H1 (cell line): ENCODE results near the gene CD48. TPM values are rescaled to one million over a fixed set of nuclear protein-coding genes. Genes with fewer than 3 reads are reported as not detected.

ENCODE experiments used
- CBX8 ChIP-seq: fragments of 300-800, 300-1000 bp; sonication (generic); IDR thresholded peaks from 2 replicates; pipeline ENCODE4 v1.7.1; 2016; ENCODE audit warnings: low read depth, low read length, borderline replicate concordance
- SP1 ChIP-seq: IDR thresholded peaks from 2 replicates; pipeline ENCODE4 v1.6.1; 2011; ENCODE audit warnings: low read depth, low read length
- SUZ12 ChIP-seq: fragments of 200-600 bp; sonication (generic); IDR thresholded peaks from 2 replicates; pipeline ENCODE4 v1.6.1; 2012; ENCODE audit warnings: mild to moderate bottlenecking, inconsistent platforms, low read length, moderate library complexity, mixed read lengths
- polyA plus RNA-seq, 7 experiments: library from polyadenylated mRNA; depleted of rRNA in 3 of 7; stranded (reverse) in 5 of 7; unstranded in 2 of 7; fragments of >200 nt in 5 of 7; fragments of 200-250 nt in 2 of 7; gene quantifications; 1 replicate in 5 of 7; 2 replicates in 1 of 7; 4 replicates in 1 of 7; pipeline versions ENCODE4 v1.2.1 to v1.2.3, GENCODE V29; 2011 to 2013; ENCODE audit warnings: missing spikeins in 2 of 7, mixed read lengths in 2 of 7
- total RNA-seq: library from RNA; stranded (reverse); fragmentation: NEBNext Ultra II Directional; extraction: Animal tissue kit (Norgen Biotek cat#: 25700); gene quantifications from 2 replicates; pipeline ENCODE4 v1.2.1, GENCODE V29; 2021

CD48 gene
- total and polyA plus RNA-seq, 2 of the 8 experiments (the other 6 are each of a cell fraction or from before 2014, with no cell fraction given) = 0.08 TPM; not detected in 1

- TF ChIP-seq CBX8 = no peak
- TF ChIP-seq SP1 = no peak
- no peak for TF ChIP-seq SUZ12
Measured at GRCh38 chr1:160742428-160743127, 31.0 kb upstream of the CD48 start (continued).
